PC-3 (cell line): Measurements from ENCODE around the gene SLC25A31.

ENCODE experiments used
- CTCF ChIP-seq: fragments of 300-600 bp; sonication (generic); conservative IDR thresholded peaks from 2 replicates; pipeline ENCODE4 v1.5.1; 2017; ENCODE audit warnings: antibody characterized with exemption, low read depth, mild to moderate bottlenecking, low read length
- EZH2 ChIP-seq: fragments of 300-600 bp; sonication (generic); IDR thresholded peaks from one replicate; pipeline ENCODE4 v1.6.1; 2017; ENCODE audit warnings: antibody characterized with exemption, mild to moderate bottlenecking, low read length; ENCODE audit not compliant: unreplicated experiment
- EZH2phosphoT487 ChIP-seq: fragments of 300-600 bp; sonication (generic); IDR thresholded peaks from 2 replicates; pipeline ENCODE4 v1.6.1; 2018; ENCODE audit warnings: mild to moderate bottlenecking, antibody characterized with exemption, low read length, borderline replicate concordance

GRCh38 chr4:127783026-127783769, 53.0 kb downstream of the SLC25A31 start:
- TF ChIP-seq CTCF: no peak
- no peak for TF ChIP-seq EZH2
- no peak for TF ChIP-seq EZH2phosphoT487
